T-helper 2 cell treated with Interferon-gamma antibody and Interleukin-4, amounts not matched to agents 5 μg/mL and 100 μg/mL, for 36 hours (primary cell): ENCODE measurements around the gene NDC1.
A peak's percentile ranks its signal among the peaks of the same experiment; 100 is the strongest.
"Not testable (repeated sequence)": the region's sequence is repeated elsewhere in the genome, so short reads cannot be mapped to it uniquely, and the experiment has no call there.

Source experiments
- DNase-seq: peaks from one replicate; pipeline ENCODE4 v3.0.0; 2021; ENCODE audit warnings: low spot score
- H3K27ac Mint-ChIP-seq: one replicate; pipeline ENCODE4 v1.8.0; 2021; ENCODE audit warnings: mild to moderate bottlenecking, mixed read lengths
- H3K27me3 Mint-ChIP-seq: one replicate; pipeline ENCODE4 v1.8.0; 2021; ENCODE audit warnings: low read depth, mixed read lengths
- H3K36me3 Mint-ChIP-seq: one replicate; pipeline ENCODE4 v1.8.0; 2021; ENCODE audit warnings: low read depth, mixed read lengths
- H3K4me1 Mint-ChIP-seq: one replicate; pipeline ENCODE4 v1.8.0; 2021; ENCODE audit warnings: low read depth, mixed read lengths
- H3K4me3 Mint-ChIP-seq: one replicate; pipeline ENCODE4 v1.8.0; 2022; ENCODE audit warnings: mild to moderate bottlenecking, moderate library complexity, mixed read lengths
- H3K9me3 Mint-ChIP-seq: one replicate; pipeline ENCODE4 v1.8.0; 2021; ENCODE audit warnings: mixed read lengths

Gene NDC1

GRCh38 chr1:53850082-53850673 lies 12.1 kb upstream of the NDC1 start:
- Mint-ChIP-seq H3K27ac (no peak overlapping the region), H3K4me3 (no peak overlapping the region), H3K9me3 (no peaks in the 10 kb centered on the region), H3K4me1 (no peaks in the 10 kb centered on the region), H3K27me3 (peaks cover 8% of the 10 kb centered on the region), H3K36me3 (peaks cover 11% of the 10 kb centered on the region)
- DNase-seq, result no peak

GRCh38 chr1:53847980-53848379 lies 9.9 kb upstream of the NDC1 start:
- Mint-ChIP-seq H3K27ac (no peak overlapping the region), H3K9me3 (no peaks in the 10 kb centered on the region), H3K4me1 (no peaks in the 10 kb centered on the region), H3K27me3 (peaks cover 10% of the 10 kb centered on the region), H3K4me3 (no peak overlapping the region), H3K36me3 (peaks cover 7% of the 10 kb centered on the region)
- no peak for DNase-seq

- DNase-seq, result no peak
- peaks cover 8% of the 10 kb centered on the region for H3K4me1 Mint-ChIP-seq
- H3K4me3 Mint-ChIP-seq, result no peak overlapping the region
- H3K9me3 Mint-ChIP-seq, result peaks cover 9% of the 10 kb centered on the region
- H3K36me3 Mint-ChIP-seq, result peaks cover 3% of the 10 kb centered on the region
- H3K27me3 Mint-ChIP-seq, result peaks cover 5% of the 10 kb centered on the region
- no peak overlapping the region for H3K27ac Mint-ChIP-seq
These were observed 4.3 kb upstream of the NDC1 start for GRCh38 chr1:53842347-53842746.

GRCh38 chr1:53838654-53838974 lies 518 bp upstream of the NDC1 start:
- peak overlapping the region; percentile 95 for H3K27ac Mint-ChIP-seq
- peaks cover 25% of the 10 kb centered on the region for H3K4me1 Mint-ChIP-seq
- peaks cover 9% of the 10 kb centered on the region for H3K9me3 Mint-ChIP-seq
- peaks cover 11% of the 10 kb centered on the region for H3K36me3 Mint-ChIP-seq
- peaks cover 2% of the 10 kb centered on the region for H3K27me3 Mint-ChIP-seq
- no peak for DNase-seq
- H3K4me3 Mint-ChIP-seq, result peak overlapping the region; percentile 99

- H3K4me3 Mint-ChIP-seq, result peak overlapping the region; percentile 99
- no peak for DNase-seq
- H3K4me1 Mint-ChIP-seq, result peaks cover 25% of the 10 kb centered on the region
- H3K27me3 Mint-ChIP-seq, result peaks cover 2% of the 10 kb centered on the region
- H3K36me3 Mint-ChIP-seq, result peaks cover 15% of the 10 kb centered on the region
- H3K9me3 Mint-ChIP-seq, result peaks cover 9% of the 10 kb centered on the region
- H3K27ac Mint-ChIP-seq, result peak overlapping the region; percentile 95
These were observed 511 bp downstream of the NDC1 start for GRCh38 chr1:53837646-53837923.

- no peak overlapping the region for H3K4me3 Mint-ChIP-seq
- H3K27me3 Mint-ChIP-seq, result no peaks in the 10 kb centered on the region
- no peak for DNase-seq
- H3K36me3 Mint-ChIP-seq, result peaks cover 22% of the 10 kb centered on the region
- peaks cover 25% of the 10 kb centered on the region for H3K4me1 Mint-ChIP-seq
- no peak overlapping the region for H3K27ac Mint-ChIP-seq
- no peaks in the 10 kb centered on the region for H3K9me3 Mint-ChIP-seq
These were observed 2.6 kb downstream of the NDC1 start for GRCh38 chr1:53835491-53835890.

GRCh38 chr1:53834776-53835175 lies 3.3 kb downstream of the NDC1 start:
- no peaks in the 10 kb centered on the region for H3K9me3 Mint-ChIP-seq
- DNase-seq, result no peak
- H3K36me3 Mint-ChIP-seq, result peaks cover 25% of the 10 kb centered on the region
- H3K4me3 Mint-ChIP-seq, result no peak overlapping the region
- H3K4me1 Mint-ChIP-seq, result peaks cover 25% of the 10 kb centered on the region
- no peaks in the 10 kb centered on the region for H3K27me3 Mint-ChIP-seq
- no peak overlapping the region for H3K27ac Mint-ChIP-seq

GRCh38 chr1:53833393-53833792 lies 4.7 kb downstream of the NDC1 start:
- Mint-ChIP-seq H3K4me3 (no peak overlapping the region), H3K4me1 (peaks cover 17% of the 10 kb centered on the region), H3K9me3 (no peaks in the 10 kb centered on the region), H3K27me3 (no peaks in the 10 kb centered on the region), H3K27ac (no peak overlapping the region), H3K36me3 (peaks cover 31% of the 10 kb centered on the region)
- no peak for DNase-seq

- H3K4me3 Mint-ChIP-seq, result no peak overlapping the region
- no peaks in the 10 kb centered on the region for H3K9me3 Mint-ChIP-seq
- peaks cover 34% of the 10 kb centered on the region for H3K36me3 Mint-ChIP-seq
- peaks cover 2% of the 10 kb centered on the region for H3K4me1 Mint-ChIP-seq
- no peak overlapping the region for H3K27ac Mint-ChIP-seq
- H3K27me3 Mint-ChIP-seq, result no peaks in the 10 kb centered on the region
- no peak for DNase-seq
These were observed 11.7 kb downstream of the NDC1 start for GRCh38 chr1:53826367-53826766.

GRCh38 chr1:53825306-53825705 lies 12.8 kb downstream of the NDC1 start:
- Mint-ChIP-seq H3K4me1 (peaks cover 2% of the 10 kb centered on the region), H3K9me3 (no peaks in the 10 kb centered on the region), H3K4me3 (no peak overlapping the region), H3K27ac (no peak overlapping the region), H3K36me3 (peaks cover 34% of the 10 kb centered on the region), H3K27me3 (no peaks in the 10 kb centered on the region)
- no peak for DNase-seq

- no peaks in the 10 kb centered on the region for H3K27me3 Mint-ChIP-seq
- H3K9me3 Mint-ChIP-seq, result no peaks in the 10 kb centered on the region
- no peak for DNase-seq
- no peak overlapping the region for H3K4me3 Mint-ChIP-seq
- peaks cover 46% of the 10 kb centered on the region for H3K36me3 Mint-ChIP-seq
- peaks cover 4% of the 10 kb centered on the region for H3K4me1 Mint-ChIP-seq
- H3K27ac Mint-ChIP-seq, result no peak overlapping the region
These were observed 15.2 kb downstream of the NDC1 start for GRCh38 chr1:53822931-53823330.

GRCh38 chr1:53821380-53821779 lies 16.7 kb downstream of the NDC1 start:
- Mint-ChIP-seq H3K4me1 (peaks cover 11% of the 10 kb centered on the region), H3K27me3 (no peaks in the 10 kb centered on the region), H3K9me3 (no peaks in the 10 kb centered on the region), H3K36me3 (peaks cover 53% of the 10 kb centered on the region), H3K27ac (no peak overlapping the region), H3K4me3 (no peak overlapping the region)
- no peak for DNase-seq

GRCh38 chr1:53819387-53819786 lies 18.7 kb downstream of the NDC1 start:
- H3K36me3 Mint-ChIP-seq, result peaks cover 60% of the 10 kb centered on the region
- peaks cover 25% of the 10 kb centered on the region for H3K4me1 Mint-ChIP-seq
- H3K9me3 Mint-ChIP-seq, result no peaks in the 10 kb centered on the region
- H3K4me3 Mint-ChIP-seq, result no peak overlapping the region
- no peaks in the 10 kb centered on the region for H3K27me3 Mint-ChIP-seq
- no peak for DNase-seq
- no peak overlapping the region for H3K27ac Mint-ChIP-seq

- H3K27me3 Mint-ChIP-seq, DNase-seq, H3K9me3 Mint-ChIP-seq, H3K4me3 Mint-ChIP-seq, H3K27ac Mint-ChIP-seq: not testable (repeated sequence)
- peaks cover 79% of the 10 kb centered on the region for H3K36me3 Mint-ChIP-seq
- H3K4me1 Mint-ChIP-seq, result peaks cover 32% of the 10 kb centered on the region
These were observed 21.5 kb downstream of the NDC1 start for GRCh38 chr1:53816584-53816983.

- H3K9me3 Mint-ChIP-seq, result not testable (repeated sequence)
These were observed 22.6 kb downstream of the NDC1 start for GRCh38 chr1:53815484-53815883.

More at GRCh38 chr1:53815484-53815883, 22.6 kb downstream of the NDC1 start:
- Mint-ChIP-seq H3K36me3 (peaks cover 83% of the 10 kb centered on the region), H3K4me1 (peaks cover 35% of the 10 kb centered on the region)
- H3K4me3 Mint-ChIP-seq, H3K27me3 Mint-ChIP-seq, DNase-seq, H3K27ac Mint-ChIP-seq: not testable (repeated sequence)
